OCI-LY3 (cell line): ENCODE data around the gene IGSF23.

Experiments
- H2AFZ ChIP-seq: fragments of 200-600, 300-600 bp; shearing (Covaris generic); 2 replicates; pipeline ENCODE4 v1.6.0; 2014; ENCODE audit warnings: antibody characterized with exemption, low read depth, low read length
- H3K27ac ChIP-seq: fragments of 200-600, 300-600 bp; sonication (generic); 2 replicates; pipeline ENCODE4 v1.5.1; 2014; ENCODE audit warnings: mild to moderate bottlenecking, low read length, moderate library complexity, mixed read lengths
- H3K27me3 ChIP-seq: fragments of 200-600, 300-600 bp; sonication (generic); 2 replicates; pipeline ENCODE4 v1.6.1; 2014; ENCODE audit warnings: low read depth, low read length, mixed read lengths
- H3K36me3 ChIP-seq: fragments of 200-600, 300-600 bp; sonication (generic); replicated peaks from 2 replicates; pipeline ENCODE3; 2014; ENCODE audit warnings: low read depth, low read length, mixed read lengths
- H3K4me1 ChIP-seq: fragments of 300-600, 200-600 bp; sonication (generic); 2 replicates; pipeline ENCODE4 v1.6.1; 2014; ENCODE audit warnings: low read length, mixed read lengths
- H3K4me2 ChIP-seq: fragments of 200-600, 300-600 bp; sonication (generic); 2 replicates; pipeline ENCODE4 v1.6.1; 2014; ENCODE audit warnings: low read length, mixed read lengths
- H3K4me3 ChIP-seq: fragments of 300-600, 200-600 bp; sonication (generic); 2 replicates; pipeline ENCODE4 v1.5.1; 2014; ENCODE audit warnings: antibody characterized with exemption, mild to moderate bottlenecking, low read length, moderate library complexity
- H3K79me2 ChIP-seq: fragments of 300-600, 200-600 bp; shearing (Covaris generic); 2 replicates; pipeline ENCODE4 v1.6.1; 2014; ENCODE audit warnings: mild to moderate bottlenecking, low read length, mixed read lengths
- H3K9ac ChIP-seq: fragments of 300-600, 200-600 bp; shearing (Covaris generic); 2 replicates; pipeline ENCODE4 v1.6.0; 2014; ENCODE audit warnings: mild to moderate bottlenecking, low read length, moderate library complexity
- H3K9me3 ChIP-seq: fragments of 200-600, 300-600 bp; shearing (Covaris generic); 2 replicates; pipeline ENCODE4 v1.6.1; 2014; ENCODE audit warnings: low read length, mixed read lengths; ENCODE audit not compliant: insufficient read depth
- H4K20me1 ChIP-seq: fragments of 200-600, 300-600 bp; sonication (generic); 2 replicates; pipeline ENCODE4 v1.6.1; 2016; ENCODE audit warnings: low read length, mixed read lengths; ENCODE audit not compliant: insufficient read depth
- EZH2phosphoT487 ChIP-seq: fragments of 200-600 bp; shearing (Covaris generic); IDR thresholded peaks from 2 replicates; pipeline ENCODE4 v1.6.1; 2018; ENCODE audit warnings: antibody characterized with exemption, mixed run types, low read depth
- TF ChIP-seq, protein P1 (sequence below): fragments of 200-600, 300-600 bp; sonication (generic); IDR thresholded peaks from 2 replicates; pipeline ENCODE4 v1.5.1; 2014; ENCODE audit warnings: antibody characterized with exemption, low read length, low read depth

IGSF23 gene

DNA sequence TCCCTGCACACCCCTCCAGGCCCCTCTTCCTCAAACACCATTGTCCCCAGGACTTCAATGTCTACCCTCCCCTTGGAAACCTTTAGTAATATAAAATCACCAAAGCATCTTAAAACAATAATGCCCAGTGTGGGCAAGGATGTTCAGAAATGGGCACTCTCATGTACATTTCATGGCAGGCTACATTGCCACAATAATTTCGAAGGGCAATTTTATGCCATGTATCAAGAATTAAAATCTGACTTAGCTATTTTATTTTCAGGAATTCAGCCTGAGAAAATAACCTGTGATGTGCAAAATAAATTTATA lies 35.8 kb upstream of the IGSF23 start:
- H3K79me2 ChIP-seq: no peaks in the 10 kb centered on the region
- no peak overlapping the region for H3K9ac ChIP-seq
- no peaks in the 10 kb centered on the region for H3K36me3 ChIP-seq
- H3K9me3 ChIP-seq: no peaks in the 10 kb centered on the region
- no peaks in the 10 kb centered on the region for H3K4me1 ChIP-seq
- H2AFZ ChIP-seq: no peak overlapping the region
- no peak overlapping the region for H3K27ac ChIP-seq
- TF ChIP-seq EZH2phosphoT487: no peak
- TF ChIP-seq, protein P1, sequence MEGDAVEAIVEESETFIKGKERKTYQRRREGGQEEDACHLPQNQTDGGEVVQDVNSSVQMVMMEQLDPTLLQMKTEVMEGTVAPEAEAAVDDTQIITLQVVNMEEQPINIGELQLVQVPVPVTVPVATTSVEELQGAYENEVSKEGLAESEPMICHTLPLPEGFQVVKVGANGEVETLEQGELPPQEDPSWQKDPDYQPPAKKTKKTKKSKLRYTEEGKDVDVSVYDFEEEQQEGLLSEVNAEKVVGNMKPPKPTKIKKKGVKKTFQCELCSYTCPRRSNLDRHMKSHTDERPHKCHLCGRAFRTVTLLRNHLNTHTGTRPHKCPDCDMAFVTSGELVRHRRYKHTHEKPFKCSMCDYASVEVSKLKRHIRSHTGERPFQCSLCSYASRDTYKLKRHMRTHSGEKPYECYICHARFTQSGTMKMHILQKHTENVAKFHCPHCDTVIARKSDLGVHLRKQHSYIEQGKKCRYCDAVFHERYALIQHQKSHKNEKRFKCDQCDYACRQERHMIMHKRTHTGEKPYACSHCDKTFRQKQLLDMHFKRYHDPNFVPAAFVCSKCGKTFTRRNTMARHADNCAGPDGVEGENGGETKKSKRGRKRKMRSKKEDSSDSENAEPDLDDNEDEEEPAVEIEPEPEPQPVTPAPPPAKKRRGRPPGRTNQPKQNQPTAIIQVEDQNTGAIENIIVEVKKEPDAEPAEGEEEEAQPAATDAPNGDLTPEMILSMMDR: no peak
- no peaks in the 10 kb centered on the region for H4K20me1 ChIP-seq
- no peak overlapping the region for H3K4me3 ChIP-seq
- no peak overlapping the region for H3K4me2 ChIP-seq
- peaks cover 20% of the 10 kb centered on the region for H3K27me3 ChIP-seq

DNA sequence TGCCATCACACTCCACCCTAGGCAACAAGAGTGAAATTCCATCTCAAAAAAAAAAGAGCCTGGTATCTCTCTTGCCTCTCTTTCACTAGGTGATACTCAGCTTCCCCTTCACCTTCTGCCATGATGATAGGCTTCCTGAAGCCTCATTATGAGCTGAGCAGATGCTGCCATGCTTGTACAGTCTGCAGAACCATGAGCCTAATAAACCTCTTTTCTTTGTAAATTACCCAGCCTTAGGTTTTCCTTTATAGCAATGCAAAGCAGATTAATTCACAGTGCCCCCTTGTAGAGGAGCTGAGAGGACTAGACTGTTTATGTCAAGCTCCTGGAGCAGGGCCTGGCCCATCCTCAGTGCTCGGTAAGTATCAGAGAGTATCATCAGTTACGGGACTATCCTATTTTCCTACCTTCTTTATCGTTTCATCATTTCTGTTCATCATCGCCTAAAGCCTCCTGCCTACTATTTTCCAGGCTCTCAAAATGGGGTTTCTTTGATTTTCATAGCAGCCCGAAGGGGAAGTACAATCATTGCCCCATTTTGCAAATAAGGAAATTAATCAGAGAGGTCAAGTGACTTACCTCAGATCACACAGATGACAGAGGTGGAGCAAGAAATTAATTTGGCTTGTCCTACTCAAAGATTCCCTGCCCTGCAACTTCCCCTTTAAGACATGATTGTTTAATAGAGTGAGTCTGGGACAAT lies 33.5 kb upstream of the IGSF23 start:
- H3K79me2 ChIP-seq: no peaks in the 10 kb centered on the region
- H3K27ac ChIP-seq: no peak overlapping the region
- no peak overlapping the region for H2AFZ ChIP-seq

DNA sequence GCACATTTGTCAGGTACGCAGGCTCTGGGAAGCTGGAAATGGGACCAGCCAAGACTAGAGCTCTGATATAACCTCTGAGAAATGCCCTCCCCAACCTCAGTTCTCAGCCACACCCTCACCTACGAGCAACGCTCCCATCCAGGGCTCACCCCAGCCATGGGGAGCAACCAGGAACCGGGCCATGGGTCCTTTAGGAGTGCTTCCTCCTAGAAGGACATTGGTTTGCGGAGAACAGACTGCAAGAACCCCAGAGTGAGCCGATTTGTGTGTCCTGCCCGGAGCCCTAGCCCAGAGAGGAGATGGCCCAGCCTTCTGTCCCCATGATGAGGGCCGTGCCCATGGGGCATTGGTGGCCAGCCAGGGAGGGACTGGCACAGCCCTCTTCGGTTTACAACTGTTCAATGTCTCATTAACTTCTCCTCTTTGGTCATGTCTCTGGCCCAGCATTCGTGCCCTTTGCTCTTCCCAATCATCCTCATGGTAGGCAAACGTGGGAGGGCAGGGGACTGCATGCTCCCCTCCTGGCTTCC lies 32.9 kb upstream of the IGSF23 start:
- no peaks in the 10 kb centered on the region for H3K9me3 ChIP-seq
- H4K20me1 ChIP-seq: no peaks in the 10 kb centered on the region
- no peaks in the 10 kb centered on the region for H3K36me3 ChIP-seq
- no peak overlapping the region for H2AFZ ChIP-seq
- H3K9ac ChIP-seq: no peak overlapping the region
- TF ChIP-seq EZH2phosphoT487: no peak
- TF ChIP-seq, protein P1: no peak
- H3K4me1 ChIP-seq: no peaks in the 10 kb centered on the region
- no peaks in the 10 kb centered on the region for H3K79me2 ChIP-seq
- no peaks in the 10 kb centered on the region for H3K27me3 ChIP-seq
- H3K27ac ChIP-seq: no peak overlapping the region
- H3K4me3 ChIP-seq: no peak overlapping the region
- no peak overlapping the region for H3K4me2 ChIP-seq

More for the DNA sequence above, 33.5 kb upstream of the IGSF23 start:
- H3K4me2 ChIP-seq: no peak overlapping the region
- H3K9ac ChIP-seq: no peak overlapping the region
- no peaks in the 10 kb centered on the region for H3K4me1 ChIP-seq
- no peaks in the 10 kb centered on the region for H3K9me3 ChIP-seq
- TF ChIP-seq EZH2phosphoT487: no peak
- TF ChIP-seq, protein P1: no peak
- H3K4me3 ChIP-seq: no peak overlapping the region
- no peaks in the 10 kb centered on the region for H3K36me3 ChIP-seq
- H3K27me3 ChIP-seq: peaks cover under 1% of the 10 kb centered on the region; the same call in 1 of the 2 replicates
- H4K20me1 ChIP-seq: no peaks in the 10 kb centered on the region

GRCh38 chr19:44581288-44581687 lies 32.1 kb upstream of the IGSF23 start:
- no peak overlapping the region for H3K27ac ChIP-seq
- no peaks in the 10 kb centered on the region for H3K27me3 ChIP-seq
- H2AFZ ChIP-seq: no peak overlapping the region
- no peaks in the 10 kb centered on the region for H3K36me3 ChIP-seq
- H3K9ac ChIP-seq: no peak overlapping the region
- no peaks in the 10 kb centered on the region for H4K20me1 ChIP-seq
- H3K4me2 ChIP-seq: no peak overlapping the region
- no peaks in the 10 kb centered on the region for H3K4me1 ChIP-seq
- H3K9me3 ChIP-seq: no peaks in the 10 kb centered on the region
- H3K79me2 ChIP-seq: no peaks in the 10 kb centered on the region
- no peak for TF ChIP-seq EZH2phosphoT487
- TF ChIP-seq, protein P1: no peak
- H3K4me3 ChIP-seq: no peak overlapping the region
